Stimulated activated naive CD8-positive, alpha-beta T cell treated with anti-CD3 and anti-CD28 coated beads, Interleukin-15, amount 100 ng/mL, for 72 hours (primary cell): ENCODE measurements around the gene RAB11FIP3.
A peak's percentile ranks its signal among the peaks of the same experiment; 100 is the strongest.
"Not testable (repeated sequence)": the region's sequence is repeated elsewhere in the genome, so short reads cannot be mapped to it uniquely, and the experiment has no call there.

ENCODE experiments used
- ATAC-seq: fragments of 150-1000 bp; cut with Tn5 transposase; 2 replicates; pipeline ENCODE4 v1.10.0; 2021; ENCODE audit warnings: mild to moderate bottlenecking, moderate library complexity
- DNase-seq, 2 donors: peaks; one replicate each; pipeline ENCODE4 v3.0.0; 2021 to 2022
- H3K27ac Mint-ChIP-seq, 2 donors: one replicate each; pipeline ENCODE4 v1.8.0; 2022; ENCODE audit warnings: mild to moderate bottlenecking in 2 of 2, mixed read lengths in 2 of 2, moderate library complexity in 2 of 2
- H3K27me3 Mint-ChIP-seq: one replicate; pipeline ENCODE4 v1.8.0; 2022; ENCODE audit warnings: mixed read lengths
- H3K4me1 Mint-ChIP-seq: one replicate; pipeline ENCODE4 v1.8.0; 2022; ENCODE audit warnings: mild to moderate bottlenecking, mixed read lengths
- H3K4me3 Mint-ChIP-seq, 2 donors: one replicate each; pipeline ENCODE4 v1.8.0; 2022; ENCODE audit warnings: mild to moderate bottlenecking in 2 of 2, mixed read lengths in 2 of 2, moderate library complexity in 1 of 2
- H3K9me3 Mint-ChIP-seq, 2 donors: one replicate each; pipeline ENCODE4 v1.8.0; 2022; ENCODE audit warnings: mixed read lengths in 2 of 2

Gene RAB11FIP3

DNA sequence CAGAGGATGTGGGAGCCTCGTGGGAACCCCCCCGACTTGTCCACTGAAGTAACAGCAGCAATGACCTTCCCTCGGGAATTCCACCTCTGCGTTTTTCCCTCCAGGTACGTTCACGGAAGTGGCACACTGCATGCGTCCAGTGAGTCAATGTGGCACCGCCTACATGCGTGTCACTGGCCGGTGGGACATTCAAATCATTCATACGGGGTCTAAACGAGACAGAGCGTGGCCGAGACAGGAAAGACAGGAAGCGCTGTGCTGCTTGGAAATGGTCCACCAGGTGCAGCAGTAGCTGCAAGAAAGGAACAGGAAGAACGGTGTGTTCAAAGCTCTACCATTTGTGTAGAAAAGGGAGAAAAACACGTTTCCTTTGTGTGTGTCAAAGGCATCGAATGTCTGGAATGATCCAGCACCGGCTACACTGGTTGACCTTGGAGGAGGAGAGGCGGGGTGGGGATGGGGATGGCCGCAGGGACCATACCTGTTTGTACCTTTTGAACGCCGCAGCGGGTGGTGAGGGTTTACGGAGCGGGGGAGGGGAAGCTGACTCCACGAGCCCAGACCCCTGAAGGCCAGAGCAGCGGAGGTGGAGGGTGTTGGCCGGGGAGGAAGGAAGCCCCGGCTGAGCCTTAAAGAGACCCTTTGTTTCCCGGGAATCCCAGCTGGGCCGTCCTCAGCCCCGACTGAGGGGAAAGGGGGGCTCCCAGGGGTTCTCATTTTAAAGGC, 42.0 kb upstream of the RAB11FIP3 start:
- Mint-ChIP-seq H3K4me3 (peak overlapping the region; percentile 53 to 64), H3K9me3 (no peaks in the 10 kb centered on the region), H3K4me1 (peaks cover 33% of the 10 kb centered on the region), H3K27ac (peak overlapping the region in 1 of 2 donors; percentile 2), H3K27me3 (no peaks in the 10 kb centered on the region)
- peak in 1 of 2 donors; percentile 59 for DNase-seq
- peak; percentile 68 for ATAC-seq

- Mint-ChIP-seq H3K4me3 (no peak overlapping the region), H3K4me1 (peaks cover 22% of the 10 kb centered on the region), H3K27ac (no peak overlapping the region), H3K9me3 (no peaks in the 10 kb centered on the region), H3K27me3 (no peaks in the 10 kb centered on the region)
- ATAC-seq: no peak
- DNase-seq: no peak
Observed at GRCh38 chr16:386641-387156, 38.8 kb upstream of the RAB11FIP3 start.

DNA sequence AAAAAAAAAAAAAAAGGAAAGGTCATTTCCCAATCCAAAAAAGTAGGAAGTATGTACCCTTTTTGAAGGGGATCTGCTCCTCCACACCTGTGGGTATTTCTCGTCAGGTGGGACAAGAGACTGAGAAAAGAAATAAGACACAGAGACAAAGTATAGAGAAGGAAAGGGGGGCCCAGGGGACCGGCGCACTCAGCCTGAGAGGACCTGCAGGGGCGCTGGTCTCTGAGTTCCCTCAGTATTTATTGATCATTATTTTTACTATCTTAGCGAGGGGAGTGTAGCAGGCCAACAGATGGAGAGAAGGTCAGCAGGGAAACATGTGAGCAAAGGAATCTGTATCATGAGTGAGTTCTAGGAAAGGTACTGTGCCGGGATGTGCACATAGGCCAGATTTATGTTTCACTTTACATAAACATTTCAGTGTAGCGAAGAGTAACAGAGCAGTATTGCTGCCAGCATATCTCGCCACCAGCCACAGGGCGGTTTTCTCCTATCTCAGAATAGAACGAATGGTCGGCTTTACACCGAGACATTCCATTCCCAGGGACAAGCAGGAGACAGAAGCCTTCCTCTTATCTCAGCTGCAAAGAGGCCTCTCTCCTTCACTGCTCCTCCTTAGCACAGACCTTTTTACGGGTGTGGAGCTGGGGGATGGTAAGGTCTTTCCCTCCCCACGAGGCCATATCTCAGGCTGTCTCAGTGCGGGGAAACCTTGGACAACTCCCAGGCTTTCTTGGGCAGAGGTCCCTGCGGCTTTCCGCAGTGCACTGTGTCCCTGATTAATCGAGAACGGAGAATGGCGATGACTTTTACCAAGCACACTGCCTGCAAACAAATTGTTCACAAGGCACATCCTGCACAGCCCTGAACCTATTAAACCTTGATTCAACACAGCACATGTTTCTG, 37.4 kb upstream of the RAB11FIP3 start:
- H3K4me1 Mint-ChIP-seq: peaks cover 28% of the 10 kb centered on the region
- not testable (repeated sequence) for ATAC-seq, DNase-seq, H3K4me3 Mint-ChIP-seq, H3K9me3 Mint-ChIP-seq, H3K27ac Mint-ChIP-seq, H3K27me3 Mint-ChIP-seq

DNA sequence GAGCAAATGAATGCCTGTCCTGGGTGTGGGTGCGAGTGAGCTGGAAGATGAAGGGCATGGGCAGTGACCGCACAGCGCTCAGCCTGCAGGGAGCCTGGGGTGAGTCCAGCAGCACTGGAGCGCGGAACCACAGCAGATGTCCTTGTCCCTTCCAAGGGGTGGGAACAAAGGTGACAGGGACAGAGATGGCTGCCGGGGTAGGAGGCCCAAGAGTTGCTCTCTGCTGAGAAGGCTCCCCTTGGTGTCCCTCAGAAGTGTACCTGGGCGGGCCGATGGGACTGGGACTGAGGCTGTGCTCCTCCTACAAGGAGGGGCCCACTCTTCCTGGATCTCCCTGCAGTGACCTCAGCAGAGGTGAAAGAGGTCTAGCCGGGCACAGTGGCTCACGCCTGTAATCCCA, 36.1 kb upstream of the RAB11FIP3 start:
- H3K27ac Mint-ChIP-seq: peak overlapping the region in 1 of 2 donors; percentile 48
- H3K27me3 Mint-ChIP-seq: no peaks in the 10 kb centered on the region
- DNase-seq (no peak), ATAC-seq (no peak)
- H3K4me1 Mint-ChIP-seq: peaks cover 16% of the 10 kb centered on the region
- no peak overlapping the region for H3K4me3 Mint-ChIP-seq
- H3K9me3 Mint-ChIP-seq: no peaks in the 10 kb centered on the region

DNA sequence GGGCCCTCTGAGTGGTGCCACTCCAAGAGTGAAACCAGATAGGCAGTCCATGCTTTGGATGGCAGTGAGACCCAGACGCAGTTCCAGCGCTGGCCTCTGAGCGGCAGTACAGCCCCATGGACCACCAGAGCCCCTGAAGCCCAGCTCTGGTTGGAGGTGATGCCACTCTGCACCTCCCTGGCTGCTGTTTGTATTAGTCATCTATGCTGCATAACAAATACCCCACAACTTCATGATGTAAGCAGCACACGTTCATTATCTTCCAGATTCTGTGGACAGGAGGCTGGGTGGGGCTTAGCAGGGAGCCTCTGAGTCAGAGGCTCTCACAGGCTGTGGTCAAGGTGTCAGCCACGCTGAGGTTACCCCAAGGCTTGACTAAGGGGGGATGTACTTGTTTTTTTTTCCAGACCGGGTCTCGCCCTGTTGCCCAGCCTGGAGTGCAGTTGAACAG, 33.5 kb upstream of the RAB11FIP3 start:
- ATAC-seq: peak; percentile 98
- Mint-ChIP-seq H3K4me1 (peaks cover 24% of the 10 kb centered on the region), H3K4me3 (no peak overlapping the region), H3K9me3 (no peaks in the 10 kb centered on the region), H3K27ac (peak overlapping the region in 1 of 2 donors; percentile 78), H3K27me3 (peaks cover 10% of the 10 kb centered on the region)
- DNase-seq: peak; percentile 87 to 93

DNA sequence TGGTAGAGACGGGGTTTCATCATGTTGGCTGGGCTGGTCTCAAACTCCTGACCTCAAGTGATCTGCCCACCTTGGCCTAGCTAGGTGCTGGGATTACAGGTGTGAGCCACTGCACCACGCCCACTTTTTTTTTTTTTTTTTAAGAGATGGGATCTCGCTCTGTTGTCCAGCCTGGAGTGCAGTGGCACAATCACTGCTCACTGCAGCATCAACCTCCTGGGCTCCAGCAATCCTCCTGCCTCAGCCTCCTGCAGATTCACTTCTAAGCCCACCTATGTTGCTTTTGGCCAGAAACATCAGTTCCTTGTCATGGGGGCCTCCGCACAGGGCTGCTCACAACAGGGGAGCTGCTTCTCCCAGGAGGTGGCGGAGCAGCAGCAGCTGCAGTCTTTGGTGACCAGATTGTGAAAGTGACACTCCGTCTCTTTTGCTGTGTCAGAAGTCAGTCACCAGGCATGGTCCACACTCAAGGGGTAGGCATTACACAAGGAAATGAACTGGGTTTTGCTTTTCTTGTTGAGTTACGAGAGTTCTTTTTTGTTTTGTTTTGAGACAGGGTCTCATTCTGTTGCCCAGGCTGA, 32.9 kb upstream of the RAB11FIP3 start:
- Mint-ChIP-seq H3K4me3 (no peak overlapping the region), H3K9me3 (no peaks in the 10 kb centered on the region), H3K4me1 (peaks cover 24% of the 10 kb centered on the region), H3K27ac (peak overlapping the region in 1 of 2 donors; percentile 78), H3K27me3 (peaks cover 11% of the 10 kb centered on the region)
- DNase-seq (peak; percentile 36 to 37), ATAC-seq (peak; percentile 9)

DNA sequence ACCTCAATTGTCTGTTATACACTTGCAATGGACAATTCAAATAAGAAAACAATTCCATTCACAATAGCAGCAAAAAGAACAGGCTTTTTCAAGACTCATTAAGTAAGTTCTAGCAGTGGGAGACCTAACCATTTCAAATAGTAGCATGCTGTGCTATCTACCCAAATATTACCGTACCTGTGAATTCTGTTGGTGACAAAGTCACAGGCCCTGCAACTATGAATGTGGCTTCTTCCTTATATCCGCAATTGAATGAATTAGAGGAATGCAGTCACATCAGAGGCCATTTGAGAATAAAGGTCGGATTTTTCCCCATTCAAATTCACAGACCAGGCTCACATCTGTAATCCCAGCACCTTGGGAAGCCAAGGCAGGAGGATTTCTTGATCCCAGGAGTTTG, 29.2 kb upstream of the RAB11FIP3 start:
- Mint-ChIP-seq H3K27ac (no peak overlapping the region), H3K9me3 (no peaks in the 10 kb centered on the region), H3K27me3 (peaks cover 11% of the 10 kb centered on the region), H3K4me3 (peak overlapping the region in 1 of 2 donors; percentile 82), H3K4me1 (peaks cover 56% of the 10 kb centered on the region)
- no peak for DNase-seq
- no peak for ATAC-seq

DNA sequence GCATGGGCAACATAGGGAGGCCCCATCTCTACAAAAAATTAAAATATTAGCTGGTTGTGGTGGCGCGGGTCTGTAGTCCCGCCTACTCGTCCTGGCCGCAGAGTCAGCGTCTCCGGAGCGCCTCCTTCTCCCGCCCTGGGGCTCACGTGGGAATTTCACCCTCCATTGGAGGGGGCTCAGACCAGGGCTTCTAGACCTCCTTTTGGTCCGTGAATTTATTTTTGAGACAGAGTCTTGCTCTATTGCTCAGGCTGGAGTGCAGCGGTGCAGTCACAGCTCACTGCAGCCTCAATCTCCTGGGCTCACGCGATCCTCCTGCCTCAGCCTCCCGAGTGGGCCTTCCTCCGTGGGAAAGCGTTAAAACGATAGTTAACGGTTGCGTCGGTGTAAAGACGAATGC, 28.8 kb upstream of the RAB11FIP3 start:
- DNase-seq (no peak), ATAC-seq (no peak)
- Mint-ChIP-seq H3K4me1 (peaks cover 55% of the 10 kb centered on the region), H3K27ac (peak overlapping the region in 1 of 2 donors; percentile 92), H3K9me3 (no peaks in the 10 kb centered on the region), H3K27me3 (peaks cover 11% of the 10 kb centered on the region), H3K4me3 (peak overlapping the region; percentile 82 to 85)

GRCh38 chr16:397135-397661, 28.3 kb upstream of the RAB11FIP3 start, which contains the start of gene NME4:
Gene NME4 (plus strand): TSS chr16:397199. CDS start chr16:397223, 24 bp downstream.
- ATAC-seq: peak; percentile 22
- H3K27me3 Mint-ChIP-seq: peaks cover 11% of the 10 kb centered on the region
- no peaks in the 10 kb centered on the region for H3K9me3 Mint-ChIP-seq
- peak in 1 of 2 donors; percentile 28 for DNase-seq
- H3K4me3 Mint-ChIP-seq: peak within 1 kb of the TSS; percentile 82 to 85
- H3K4me1 Mint-ChIP-seq: peaks cover 49% of the 10 kb centered on the region
- peak within 1 kb of the TSS; percentile 48 to 92 for H3K27ac Mint-ChIP-seq

DNA sequence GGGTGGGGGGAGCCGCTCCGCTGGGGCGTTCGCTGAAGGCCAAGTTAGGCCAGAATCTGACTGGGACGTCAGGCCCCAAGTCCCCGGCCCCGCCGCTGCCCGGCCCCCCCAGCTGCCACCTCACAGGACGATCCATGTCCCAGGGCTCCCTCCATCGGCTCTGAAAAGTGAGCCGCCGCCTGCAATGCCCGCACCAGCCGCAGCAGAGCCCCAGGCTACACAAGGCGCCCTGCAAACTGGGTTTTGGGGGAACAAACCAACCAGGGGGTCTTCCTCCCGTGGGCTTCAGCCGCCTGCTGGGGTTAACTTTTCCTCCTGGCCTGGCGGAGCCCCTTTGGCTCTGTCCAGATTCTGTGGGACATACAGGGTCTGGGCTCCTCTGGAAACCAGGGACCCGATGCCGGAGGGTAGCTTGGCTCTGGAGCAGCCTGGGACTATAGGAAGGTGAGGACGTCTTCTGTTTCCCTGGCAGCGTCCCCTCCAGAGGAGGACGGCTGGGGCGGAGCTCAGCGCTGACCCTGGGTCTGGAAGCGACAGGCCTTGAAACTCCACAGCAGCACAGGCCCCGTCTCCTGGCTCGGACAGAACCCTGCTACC, 27.6 kb upstream of the RAB11FIP3 start:
- Mint-ChIP-seq H3K9me3 (no peaks in the 10 kb centered on the region), H3K4me1 (peaks cover 43% of the 10 kb centered on the region), H3K27ac (peak overlapping the region in 1 of 2 donors; percentile 48), H3K4me3 (peak overlapping the region; percentile 36 to 71), H3K27me3 (peaks cover 11% of the 10 kb centered on the region)
- no peak for DNase-seq
- no peak for ATAC-seq

DNA sequence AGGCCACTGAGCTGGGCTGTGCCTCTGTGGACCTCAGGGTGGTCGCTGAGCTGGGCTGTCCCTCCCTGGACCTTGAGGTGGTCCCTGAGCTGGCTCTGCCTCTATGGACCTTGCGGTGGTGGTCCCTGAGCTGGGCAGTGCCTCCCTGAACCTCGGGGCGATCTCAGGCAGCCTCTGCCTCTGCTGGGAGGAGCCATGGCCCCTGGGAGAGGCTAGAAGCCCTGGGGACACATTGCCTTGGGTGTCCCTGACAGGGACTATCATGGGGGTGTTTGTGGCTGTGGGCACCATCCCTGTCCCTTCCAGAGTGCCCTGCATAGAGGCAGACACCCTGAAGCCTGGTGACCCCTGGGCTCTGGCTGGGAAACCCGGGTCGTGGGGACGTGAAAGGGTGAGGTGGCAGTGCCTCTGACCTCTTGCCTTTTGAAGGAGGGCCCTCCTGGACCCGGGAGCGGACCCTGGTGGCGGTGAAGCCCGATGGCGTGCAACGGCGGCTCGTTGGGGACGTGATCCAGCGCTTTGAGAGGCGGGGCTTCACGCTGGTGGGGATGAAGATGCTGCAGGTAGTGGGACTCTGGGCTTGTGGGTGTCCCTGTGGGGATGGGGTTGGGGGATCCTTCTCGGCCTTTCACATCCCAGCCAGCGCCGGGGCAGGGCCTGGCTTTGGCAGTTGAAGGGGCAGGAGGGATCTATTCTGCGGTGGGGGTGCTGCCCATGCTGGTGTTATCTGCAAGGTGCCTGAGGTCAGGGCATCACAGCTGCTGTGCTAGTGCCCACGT, 26.7 kb upstream of the RAB11FIP3 start:
- H3K27me3 Mint-ChIP-seq: peaks cover 11% of the 10 kb centered on the region
- DNase-seq (peak in 1 of 2 donors; percentile 16), ATAC-seq (no peak)
- H3K4me3 Mint-ChIP-seq: peak overlapping the region; percentile 36 to 71
- peaks cover 40% of the 10 kb centered on the region for H3K4me1 Mint-ChIP-seq
- no peaks in the 10 kb centered on the region for H3K9me3 Mint-ChIP-seq
- H3K27ac Mint-ChIP-seq: no peak overlapping the region

GRCh38 chr16:399340-400019, 26.0 kb upstream of the RAB11FIP3 start:
- peaks cover 40% of the 10 kb centered on the region for H3K4me1 Mint-ChIP-seq
- no peak overlapping the region for H3K27ac Mint-ChIP-seq
- ATAC-seq: no peak
- peaks cover 11% of the 10 kb centered on the region for H3K27me3 Mint-ChIP-seq
- H3K9me3 Mint-ChIP-seq: no peaks in the 10 kb centered on the region
- H3K4me3 Mint-ChIP-seq: peak overlapping the region in 1 of 2 donors; percentile 13
- DNase-seq: no peak

GRCh38 chr16:400061-400591, 25.3 kb upstream of the RAB11FIP3 start:
- no peak overlapping the region for H3K27ac Mint-ChIP-seq
- no peak for ATAC-seq

More at GRCh38 chr16:400061-400591, 25.3 kb upstream of the RAB11FIP3 start:
- Mint-ChIP-seq H3K4me3 (peak overlapping the region; percentile 90 to 95), H3K9me3 (no peaks in the 10 kb centered on the region), H3K4me1 (peaks cover 40% of the 10 kb centered on the region), H3K27me3 (peaks cover 11% of the 10 kb centered on the region)
- DNase-seq: no peak
